Stomach (tissue), 4 donors: Measurements from ENCODE around the gene PARP9.

ENCODE experiments used
- POLR2AphosphoS5 ChIP-seq, 3 donors: sonication (generic); formaldehyde crosslinking; IDR thresholded peaks; one replicate each; pipeline ENCODE4 v1.6.1; 2016; ENCODE audit warnings: antibody characterized with exemption in 3 of 3
- TF ChIP-seq, protein P1 (sequence below), 7 experiments: fragments of 450-650 bp in 4 of 7; fragments of 200-600 bp in 3 of 7; sonication (generic) in 3 of 7; IDR thresholded peaks; one replicate each; pipeline ENCODE4 v1.5.1; 2016 to 2019; ENCODE audit warnings: antibody characterized with exemption in 7 of 7, control low read depth in 2 of 7, mild to moderate bottlenecking in 1 of 7

DNA sequence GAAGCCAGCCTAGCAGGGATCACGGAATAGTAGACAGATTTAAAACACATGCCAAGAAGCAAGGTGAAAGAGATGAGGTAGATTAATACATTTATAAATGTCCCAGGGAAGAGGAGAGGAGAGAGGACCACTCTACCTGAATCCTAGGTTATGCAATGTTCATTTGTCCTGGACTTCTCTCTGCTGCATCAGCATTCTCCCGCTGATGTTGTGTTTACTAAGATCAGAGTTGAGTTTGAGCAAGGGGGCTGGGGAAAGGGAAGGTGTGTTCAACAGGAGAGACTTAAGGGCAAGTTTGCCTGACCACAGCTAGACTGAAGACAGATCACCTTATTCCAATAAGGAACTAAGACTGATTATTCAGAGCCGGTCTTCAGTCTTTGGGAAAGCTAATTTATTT, 48.2 kb downstream of the PARP9 start:
- TF ChIP-seq, protein P1, sequence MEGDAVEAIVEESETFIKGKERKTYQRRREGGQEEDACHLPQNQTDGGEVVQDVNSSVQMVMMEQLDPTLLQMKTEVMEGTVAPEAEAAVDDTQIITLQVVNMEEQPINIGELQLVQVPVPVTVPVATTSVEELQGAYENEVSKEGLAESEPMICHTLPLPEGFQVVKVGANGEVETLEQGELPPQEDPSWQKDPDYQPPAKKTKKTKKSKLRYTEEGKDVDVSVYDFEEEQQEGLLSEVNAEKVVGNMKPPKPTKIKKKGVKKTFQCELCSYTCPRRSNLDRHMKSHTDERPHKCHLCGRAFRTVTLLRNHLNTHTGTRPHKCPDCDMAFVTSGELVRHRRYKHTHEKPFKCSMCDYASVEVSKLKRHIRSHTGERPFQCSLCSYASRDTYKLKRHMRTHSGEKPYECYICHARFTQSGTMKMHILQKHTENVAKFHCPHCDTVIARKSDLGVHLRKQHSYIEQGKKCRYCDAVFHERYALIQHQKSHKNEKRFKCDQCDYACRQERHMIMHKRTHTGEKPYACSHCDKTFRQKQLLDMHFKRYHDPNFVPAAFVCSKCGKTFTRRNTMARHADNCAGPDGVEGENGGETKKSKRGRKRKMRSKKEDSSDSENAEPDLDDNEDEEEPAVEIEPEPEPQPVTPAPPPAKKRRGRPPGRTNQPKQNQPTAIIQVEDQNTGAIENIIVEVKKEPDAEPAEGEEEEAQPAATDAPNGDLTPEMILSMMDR (IDR thresholded peaks at IDR 0.05), result no peak
- no peak for TF ChIP-seq POLR2AphosphoS5 (IDR thresholded peaks at IDR 0.05)
